Activated CD8-positive, alpha-beta T cell treated with anti-CD3 and anti-CD28 coated beads for 36 hours (primary cell): ENCODE measurements around the gene HMX2. TPM values are rescaled to one million over a fixed set of nuclear protein-coding genes. Genes with fewer than 3 reads are reported as not detected.

Experiments
- ATAC-seq: fragments of 200-7000 bp; cut with Tn5 transposase; one replicate; pipeline ENCODE4 v1.10.0; 2021; ENCODE audit warnings: mild to moderate bottlenecking, moderate library complexity
- CTCF ChIA-PET: fragments of 350-600 bp; sonication (Branson Sonifier 250); formaldehyde crosslinking; loops from one replicate; lab custom pipeline; 2021; ENCODE audit warnings: antibody characterized with exemption; lab: Charles Lee
- POLR2A ChIA-PET: fragments of 350-600 bp; sonication (Branson Sonifier 250); formaldehyde crosslinking; loops from one replicate; lab custom pipeline; 2021; ENCODE audit warnings: antibody characterized with exemption; lab: Charles Lee
- DNase-seq: peaks from one replicate; pipeline ENCODE4 v3.0.0-alpha.2; 2020
- H3K27ac Mint-ChIP-seq: one replicate; pipeline ENCODE4 v1.8.0; 2021; ENCODE audit warnings: mild to moderate bottlenecking, mixed read lengths
- H3K27me3 Mint-ChIP-seq: one replicate; pipeline ENCODE4 v1.8.0; 2021; ENCODE audit warnings: mixed read lengths
- H3K36me3 Mint-ChIP-seq: one replicate; pipeline ENCODE4 v1.8.0; 2021; ENCODE audit warnings: low read depth, mixed read lengths
- H3K4me1 Mint-ChIP-seq: one replicate; pipeline ENCODE4 v1.8.0; 2021; ENCODE audit warnings: low read depth, mixed read lengths
- H3K4me3 Mint-ChIP-seq: one replicate; pipeline ENCODE4 v1.8.0; 2021; ENCODE audit warnings: mild to moderate bottlenecking, moderate library complexity, mixed read lengths
- H3K9me3 Mint-ChIP-seq: one replicate; pipeline ENCODE4 v1.8.0; 2021; ENCODE audit warnings: mixed read lengths
- intact Hi-C: fragments of 100-400 bp; cut with micrococcal nuclease; formaldehyde crosslinking; loops from one replicate; pipeline ENCODE4 v1.10.0; 2022
- total RNA-seq, 2 experiments: library from RNA; stranded (reverse); gene quantifications; one replicate each; pipeline ENCODE4 v1.2.3, GENCODE V29; 2021
- TF ChIP-seq, protein P1 (sequence below): fragments of 200-600 bp; IDR thresholded peaks from one replicate; pipeline ENCODE4 v1.8.0; 2022; ENCODE audit warnings: antibody characterized with exemption, mild to moderate bottlenecking

HMX2 gene
- total RNA-seq, 2 experiments from 2014 or later, result 0.43 to 0.90 TPM

DNA sequence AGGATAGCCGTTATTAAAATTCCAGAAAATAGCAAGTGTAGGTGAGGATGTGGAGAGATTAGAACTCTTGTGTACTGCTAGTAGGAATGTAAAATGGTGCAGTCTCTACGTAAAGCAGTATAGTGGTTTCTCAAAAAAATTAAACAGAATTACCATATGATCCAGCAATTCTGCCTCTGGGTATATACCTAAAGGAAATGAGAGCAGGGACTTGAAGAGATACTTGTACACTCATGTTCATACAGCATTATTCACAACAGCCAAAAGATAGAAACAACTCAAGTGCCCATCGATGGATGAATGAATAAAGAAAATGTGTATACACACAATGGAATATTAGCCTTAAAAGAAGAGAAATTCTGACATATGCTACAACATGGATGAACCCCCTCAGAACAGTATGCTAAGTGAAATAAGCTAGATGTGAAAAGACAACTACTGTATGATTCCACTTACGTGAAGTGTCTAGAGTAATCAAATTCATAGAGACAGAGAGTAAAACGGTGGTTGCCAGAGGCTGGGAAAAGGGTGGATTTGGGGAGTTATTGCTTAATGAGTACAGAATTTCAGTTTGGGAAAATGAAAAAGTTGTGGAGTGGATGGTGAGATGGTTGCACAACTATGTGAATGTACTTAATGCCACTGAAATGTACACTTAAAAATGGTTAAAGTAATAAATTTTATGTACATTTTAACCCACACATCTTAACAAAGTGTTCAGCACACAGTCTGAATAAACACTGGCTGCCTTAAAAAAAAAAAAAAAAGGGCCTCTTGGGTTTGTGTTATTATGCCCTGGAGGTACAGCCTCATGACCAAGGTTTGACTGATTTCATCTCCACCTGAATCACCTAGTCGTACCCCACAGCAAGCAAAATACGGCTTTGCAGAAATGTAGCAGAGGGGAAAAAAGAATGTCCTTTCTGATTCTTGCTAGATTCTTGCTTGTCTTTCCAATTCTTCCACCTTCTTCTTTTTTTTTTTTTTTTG lies 32.5 kb downstream of the HMX2 start:
- CTCF ChIA-PET, result no interaction called here
- H3K36me3 Mint-ChIP-seq, result peaks cover 59% of the 10 kb centered on the region
- no peak for ATAC-seq
- H3K4me1 Mint-ChIP-seq, result no peaks in the 10 kb centered on the region
- no peaks in the 10 kb centered on the region for H3K27me3 Mint-ChIP-seq
- no peak for DNase-seq
- H3K4me3 Mint-ChIP-seq, result no peak overlapping the region
- H3K9me3 Mint-ChIP-seq, result peaks cover 18% of the 10 kb centered on the region
- intact Hi-C loops, result no loop called here
- POLR2A ChIA-PET, result no interaction called here
- TF ChIP-seq, protein P1, sequence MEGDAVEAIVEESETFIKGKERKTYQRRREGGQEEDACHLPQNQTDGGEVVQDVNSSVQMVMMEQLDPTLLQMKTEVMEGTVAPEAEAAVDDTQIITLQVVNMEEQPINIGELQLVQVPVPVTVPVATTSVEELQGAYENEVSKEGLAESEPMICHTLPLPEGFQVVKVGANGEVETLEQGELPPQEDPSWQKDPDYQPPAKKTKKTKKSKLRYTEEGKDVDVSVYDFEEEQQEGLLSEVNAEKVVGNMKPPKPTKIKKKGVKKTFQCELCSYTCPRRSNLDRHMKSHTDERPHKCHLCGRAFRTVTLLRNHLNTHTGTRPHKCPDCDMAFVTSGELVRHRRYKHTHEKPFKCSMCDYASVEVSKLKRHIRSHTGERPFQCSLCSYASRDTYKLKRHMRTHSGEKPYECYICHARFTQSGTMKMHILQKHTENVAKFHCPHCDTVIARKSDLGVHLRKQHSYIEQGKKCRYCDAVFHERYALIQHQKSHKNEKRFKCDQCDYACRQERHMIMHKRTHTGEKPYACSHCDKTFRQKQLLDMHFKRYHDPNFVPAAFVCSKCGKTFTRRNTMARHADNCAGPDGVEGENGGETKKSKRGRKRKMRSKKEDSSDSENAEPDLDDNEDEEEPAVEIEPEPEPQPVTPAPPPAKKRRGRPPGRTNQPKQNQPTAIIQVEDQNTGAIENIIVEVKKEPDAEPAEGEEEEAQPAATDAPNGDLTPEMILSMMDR, result no peak
- H3K27ac Mint-ChIP-seq, result no peak overlapping the region

DNA sequence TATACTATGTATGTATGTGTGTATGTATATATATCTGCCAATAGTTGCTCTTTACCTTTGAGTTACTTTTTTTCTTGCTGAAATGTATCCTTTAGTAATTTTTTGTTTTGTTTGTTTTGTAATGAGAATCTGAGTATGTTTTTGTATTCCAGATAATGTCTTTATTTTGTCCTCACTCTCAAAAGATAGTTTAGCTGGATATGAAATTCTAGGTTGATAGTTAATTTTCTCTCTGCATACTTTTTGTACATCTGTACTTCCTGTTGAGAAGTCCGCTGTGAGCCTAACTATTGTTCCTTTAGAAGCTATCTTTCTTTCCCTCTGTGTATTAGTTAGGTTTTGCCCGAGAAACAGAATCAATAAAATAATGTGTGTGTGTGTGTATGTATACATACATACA lies 35.8 kb downstream of the HMX2 start:
- intact Hi-C loops, result no loop called here
- Mint-ChIP-seq H3K4me3 (no peak overlapping the region), H3K9me3 (peaks cover 14% of the 10 kb centered on the region), H3K36me3 (peaks cover 45% of the 10 kb centered on the region), H3K4me1 (no peaks in the 10 kb centered on the region), H3K27ac (no peak overlapping the region), H3K27me3 (no peaks in the 10 kb centered on the region)
- TF ChIP-seq, protein P1, result no peak
- no peak for ATAC-seq
- CTCF ChIA-PET, result interaction anchor here (0.9 to 1.4 kb wide), 2 partner anchors 52 to 70 kb away, joined by 3 to 4 read pairs; no protein-coding TSS in a partner anchor
- DNase-seq, result no peak
- POLR2A ChIA-PET, result interaction anchor here (0.7 kb wide), 1 partner anchor 136 kb away, joined by 3 read pairs; no protein-coding TSS in a partner anchor

DNA sequence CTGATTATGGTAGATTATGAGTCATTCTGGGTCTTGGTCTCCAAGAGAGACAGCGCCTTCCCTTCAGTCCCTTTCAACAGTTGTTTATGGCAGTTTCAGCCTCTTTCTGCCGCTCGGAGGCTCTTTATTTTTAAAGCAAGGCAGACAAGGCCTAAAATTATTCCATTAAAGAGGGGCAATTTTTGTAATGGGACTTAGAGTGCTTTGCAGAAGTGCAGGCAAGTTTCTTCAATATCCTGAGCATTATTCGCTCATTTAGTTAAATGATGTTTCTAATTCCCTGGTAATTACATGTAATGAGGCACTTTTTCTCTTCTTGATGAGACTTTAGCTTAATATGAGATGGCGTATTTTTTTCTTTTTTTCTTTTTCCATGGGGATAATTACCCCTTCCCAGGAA lies 39.8 kb downstream of the HMX2 start:
- H3K27me3 Mint-ChIP-seq, result no peaks in the 10 kb centered on the region
- H3K36me3 Mint-ChIP-seq, result peaks cover 53% of the 10 kb centered on the region
- H3K4me1 Mint-ChIP-seq, result no peaks in the 10 kb centered on the region
- ChIA-PET CTCF (no interaction called here), POLR2A (no interaction called here)
- peaks cover 14% of the 10 kb centered on the region for H3K9me3 Mint-ChIP-seq
- ATAC-seq (no peak), DNase-seq (no peak)
- intact Hi-C loops, result no loop called here
- no peak overlapping the region for H3K4me3 Mint-ChIP-seq
- TF ChIP-seq, protein P1, result no peak
- H3K27ac Mint-ChIP-seq, result no peak overlapping the region

DNA sequence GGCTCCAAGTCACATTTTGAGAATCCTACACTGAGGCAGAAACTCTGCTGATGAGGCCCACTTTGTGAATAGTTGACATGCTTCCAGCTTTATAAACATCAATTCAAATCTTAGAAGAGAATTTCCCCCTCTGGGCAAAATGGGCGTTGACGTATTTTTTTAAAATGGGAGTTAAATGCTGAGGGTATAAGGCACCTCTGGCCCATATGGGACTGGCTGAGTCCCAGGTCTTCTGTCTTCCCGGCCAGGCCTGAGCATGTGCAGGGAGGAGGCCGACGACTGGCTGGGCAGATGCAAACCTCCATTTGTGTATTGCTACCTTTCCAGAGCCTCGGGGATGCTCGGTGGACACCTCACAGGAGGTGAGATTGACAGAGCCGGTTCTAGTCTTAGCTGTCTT lies 44.0 kb downstream of the HMX2 start:
- CTCF ChIA-PET, result no interaction called here
- TF ChIP-seq, protein P1, result no peak
- Mint-ChIP-seq H3K4me1 (no peaks in the 10 kb centered on the region), H3K27ac (no peak overlapping the region), H3K36me3 (peaks cover 20% of the 10 kb centered on the region), H3K9me3 (no peaks in the 10 kb centered on the region), H3K4me3 (no peak overlapping the region), H3K27me3 (no peaks in the 10 kb centered on the region)
- intact Hi-C loops, result no loop called here
- POLR2A ChIA-PET, result no interaction called here
- DNase-seq, result no peak
- ATAC-seq, result no peak

DNA sequence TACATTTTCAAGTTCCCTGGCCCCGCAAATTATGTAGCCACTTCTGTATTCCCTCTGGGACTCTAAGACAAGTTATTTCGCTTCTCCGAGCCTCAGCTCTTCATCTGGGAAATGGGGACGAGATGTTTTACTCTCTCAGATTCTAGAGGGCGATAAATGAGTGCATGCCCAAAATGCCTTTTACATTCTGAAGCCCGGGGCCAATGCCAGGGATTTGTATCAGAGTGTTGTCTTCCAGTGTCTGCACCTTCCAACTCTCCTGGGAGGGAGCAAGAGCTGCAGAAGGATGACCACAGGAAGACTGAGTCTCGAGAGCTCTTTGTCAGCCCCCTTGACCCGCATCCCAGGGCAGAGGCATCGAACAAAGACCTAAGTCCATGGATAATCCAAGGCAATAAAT lies 46.1 kb downstream of the HMX2 start:
- Mint-ChIP-seq H3K4me3 (no peak overlapping the region), H3K4me1 (no peaks in the 10 kb centered on the region), H3K27me3 (no peaks in the 10 kb centered on the region), H3K36me3 (peaks cover 18% of the 10 kb centered on the region), H3K9me3 (no peaks in the 10 kb centered on the region), H3K27ac (no peak overlapping the region)
- intact Hi-C loops, result no loop called here
- ATAC-seq (no peak), DNase-seq (no peak)
- ChIA-PET CTCF (no interaction called here), POLR2A (no interaction called here)
- TF ChIP-seq, protein P1, result no peak
